Psoas muscle (tissue), 8 donors: ENCODE results near the gene IGSF8. TPM values are rescaled to one million over a fixed set of nuclear protein-coding genes. Genes with fewer than 3 reads are reported as not detected.
A peak's percentile ranks its signal among the peaks of the same experiment; 100 is the strongest.
"Not testable (repeated sequence)": the region's sequence is repeated elsewhere in the genome, so short reads cannot be mapped to it uniquely, and the experiment has no call there.

Source experiments
- ATAC-seq, 4 donors: fragments of 200-7000 bp; cut with Tn5 transposase; one replicate each; pipeline ENCODE4 v1.9.1; 2020; ENCODE audit warnings: moderate library complexity in 3 of 4, mild to moderate bottlenecking in 2 of 4
- DNase-seq, 2 donors: peaks; one replicate each; pipeline ENCODE4 v3.0.0-alpha.2; 2020
- H3K27ac ChIP-seq: fragments of 200-600 bp; one replicate; pipeline ENCODE4 v1.8.0; 2022
- H3K27me3 ChIP-seq, 3 donors: fragments of 200-600 bp in 1 of 3; one replicate each; pipeline versions ENCODE4 v1.6.1 to v1.8.0; 2013 to 2022; ENCODE audit warnings: low read length in 2 of 3, mild to moderate bottlenecking in 2 of 3, moderate library complexity in 1 of 3; ENCODE audit not compliant: insufficient read depth in 3 of 3
- H3K36me3 ChIP-seq, 2 donors: fragments of 200-600 bp in 1 of 2; one replicate each; pipeline versions ENCODE4 v1.6.1 to v1.8.0; 2013 to 2022; ENCODE audit warnings: low read depth in 1 of 2, mild to moderate bottlenecking in 1 of 2, moderate library complexity in 1 of 2; ENCODE audit not compliant: insufficient read depth in 1 of 2
- H3K4me1 ChIP-seq: fragments of 200-600 bp; one replicate; pipeline ENCODE4 v1.8.0; 2022
- H3K4me3 ChIP-seq: fragments of 200-600 bp; one replicate; pipeline ENCODE4 v1.8.0; 2022; ENCODE audit warnings: mild to moderate bottlenecking
- H3K9me3 ChIP-seq: fragments of 200-600 bp; one replicate; pipeline ENCODE4 v1.8.0; 2022
- WGBS, 3 donors: extraction: QIAGEN DNeasy Blood & Tissue Kit; methylation state at CpG; one replicate each; pipeline versions ENCODE4 v1.1.6 to v1.1.7; 2013; 5-methylcytosine and 5-hydroxymethylcytosine counted together
- intact Hi-C, 2 donors: fragments of 100-400 bp; cut with DNase I; formaldehyde crosslinking; loops; one replicate each; pipeline versions ENCODE4 v1.11.0 to v1.14.2; 2022
- polyA plus RNA-seq, 3 donors: library from polyadenylated mRNA; stranded (reverse); fragments of 200-250 nt; gene quantifications; one replicate each; pipeline ENCODE4 v1.2.3, GENCODE V29; 2013
- total RNA-seq, 4 donors: library from RNA; stranded (reverse); fragmentation: NEBNext Ultra II Directional in 2 of 4; extraction: Animal tissue kit (Norgen Biotek cat#: 25700) in 2 of 4; gene quantifications; one replicate each; pipeline versions ENCODE4 v1.2.1 to v1.2.4, GENCODE V29; 2021 to 2023
- TF ChIP-seq, protein P1 (sequence below): fragments of 200-600 bp; IDR thresholded peaks from one replicate; pipeline ENCODE4 v1.8.0; 2022; ENCODE audit warnings: antibody characterized with exemption
- donor health status: healthy with polysubstance abuse.
- donor health status: DM: no; HTN: no; CAD: no; lungs with moderate emphysema.
- donor health status: Bipolar disorder and iron deficiency.
- donor health status: healthy.
- donor health status: DM: yes; HTN: yes; CAD: no.
- donor health status: DM: no; HTN: no; CAD: no.
- donor health status: DM: no; HTN: no; CAD: no.
- donor health status: DM: yes; HTN: yes; CAD: no.

The IGSF8 gene
- total and polyA plus RNA-seq, 7 donors: 4.3 to 8.6 (median 6.4) TPM

DNA sequence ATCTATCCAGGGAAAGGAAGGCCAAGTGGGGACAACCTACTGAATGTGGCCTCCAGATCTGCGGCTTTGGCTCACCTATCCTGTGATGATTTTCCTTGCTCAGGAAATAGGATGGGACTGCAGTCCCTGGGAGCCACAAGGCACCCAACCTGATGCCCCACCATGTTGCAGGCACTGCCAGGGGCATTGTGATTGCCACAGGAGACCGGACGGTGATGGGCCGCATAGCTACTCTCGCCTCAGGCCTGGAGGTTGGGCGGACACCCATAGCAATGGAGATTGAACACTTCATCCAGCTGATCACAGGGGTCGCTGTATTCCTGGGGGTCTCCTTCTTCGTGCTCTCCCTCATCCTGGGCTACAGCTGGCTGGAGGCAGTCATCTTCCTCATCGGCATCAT is 29.0 kb upstream of the IGSF8 start:
- Histone ChIP-seq H3K27ac (peak overlapping the region; percentile 98), H3K4me3 (peak overlapping the region; percentile 11)

GRCh38 chr1:160126342-160126741 is 27.9 kb upstream of the IGSF8 start:
- WGBS, 3 donors: 66 to 84% (median 72%) methylated on average over 4 of the region's 4 CpGs
- H3K9me3 ChIP-seq, ATAC-seq, H3K27me3 ChIP-seq, H3K4me3 ChIP-seq, DNase-seq, intact Hi-C loops: not testable (repeated sequence)
- peaks cover 0 to 89% of the 10 kb centered on the region in 2 donors for H3K36me3 ChIP-seq
- peaks cover 88% of the 10 kb centered on the region for H3K4me1 ChIP-seq
- H3K27ac ChIP-seq: peak overlapping the region; percentile 98

More for the DNA sequence above, 29.0 kb upstream of the IGSF8 start:
- Histone ChIP-seq H3K36me3 (peaks cover 0 to 88% of the 10 kb centered on the region in 2 donors), H3K4me1 (peaks cover 91% of the 10 kb centered on the region), H3K27me3 (no peaks in the 10 kb centered on the region), H3K9me3 (no peaks in the 10 kb centered on the region)
- ATAC-seq: no peak
- 54 to 81% (median 61%) methylated on average over 9 of the region's 9 CpGs for WGBS, 3 donors
- TF ChIP-seq, protein P1, sequence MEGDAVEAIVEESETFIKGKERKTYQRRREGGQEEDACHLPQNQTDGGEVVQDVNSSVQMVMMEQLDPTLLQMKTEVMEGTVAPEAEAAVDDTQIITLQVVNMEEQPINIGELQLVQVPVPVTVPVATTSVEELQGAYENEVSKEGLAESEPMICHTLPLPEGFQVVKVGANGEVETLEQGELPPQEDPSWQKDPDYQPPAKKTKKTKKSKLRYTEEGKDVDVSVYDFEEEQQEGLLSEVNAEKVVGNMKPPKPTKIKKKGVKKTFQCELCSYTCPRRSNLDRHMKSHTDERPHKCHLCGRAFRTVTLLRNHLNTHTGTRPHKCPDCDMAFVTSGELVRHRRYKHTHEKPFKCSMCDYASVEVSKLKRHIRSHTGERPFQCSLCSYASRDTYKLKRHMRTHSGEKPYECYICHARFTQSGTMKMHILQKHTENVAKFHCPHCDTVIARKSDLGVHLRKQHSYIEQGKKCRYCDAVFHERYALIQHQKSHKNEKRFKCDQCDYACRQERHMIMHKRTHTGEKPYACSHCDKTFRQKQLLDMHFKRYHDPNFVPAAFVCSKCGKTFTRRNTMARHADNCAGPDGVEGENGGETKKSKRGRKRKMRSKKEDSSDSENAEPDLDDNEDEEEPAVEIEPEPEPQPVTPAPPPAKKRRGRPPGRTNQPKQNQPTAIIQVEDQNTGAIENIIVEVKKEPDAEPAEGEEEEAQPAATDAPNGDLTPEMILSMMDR: no peak
- DNase-seq: no peak
- intact Hi-C loops: no loop called here

GRCh38 chr1:160125746-160126145 is 27.3 kb upstream of the IGSF8 start:
- intact Hi-C loops: no loop called here
- DNase-seq: no peak
- peaks cover 0 to 89% of the 10 kb centered on the region in 2 donors for H3K36me3 ChIP-seq
- ATAC-seq: no peak
- WGBS, 3 donors: 25 to 43% (median 31%) methylated on average over 1 of the region's 1 CpG
- H3K4me1 ChIP-seq: peaks cover 88% of the 10 kb centered on the region
- H3K27ac ChIP-seq: peak overlapping the region; percentile 98
- H3K27me3 ChIP-seq: no peaks in the 10 kb centered on the region
- TF ChIP-seq, protein P1: no peak
- no peaks in the 10 kb centered on the region for H3K9me3 ChIP-seq
- peak overlapping the region; percentile 33 for H3K4me3 ChIP-seq

GRCh38 chr1:160124705-160125478 is 26.5 kb upstream of the IGSF8 start:
- intact Hi-C loops: no loop called here
- 29 to 42% (median 29%) methylated on average over 8 of the region's 8 CpGs for WGBS, 3 donors
- ATAC-seq (peak; percentile 67 to 74 (median 73)), DNase-seq (peak in 1 of 2 donors; percentile 72)
- Histone ChIP-seq H3K4me1 (peaks cover 88% of the 10 kb centered on the region), H3K27me3 (no peaks in the 10 kb centered on the region), H3K36me3 (peaks cover 0 to 87% of the 10 kb centered on the region in 2 donors), H3K9me3 (no peaks in the 10 kb centered on the region), H3K27ac (peak overlapping the region; percentile 98), H3K4me3 (peak overlapping the region; percentile 37)
- TF ChIP-seq, protein P1: no peak

GRCh38 chr1:160123726-160124125 is 25.3 kb upstream of the IGSF8 start:
- H3K4me1 ChIP-seq: peaks cover 89% of the 10 kb centered on the region
- intact Hi-C loops: no loop called here
- TF ChIP-seq, protein P1: no peak
- no peak for DNase-seq
- peaks cover 0 to 78% of the 10 kb centered on the region in 2 donors for H3K36me3 ChIP-seq
- H3K9me3 ChIP-seq: no peaks in the 10 kb centered on the region
- ATAC-seq: no peak
- H3K27ac ChIP-seq: peak overlapping the region; percentile 98
- no peaks in the 10 kb centered on the region for H3K27me3 ChIP-seq
- peak overlapping the region; percentile 37 for H3K4me3 ChIP-seq
